Nephron progenitor cell (in vitro differentiated cells): ENCODE data around the gene PIERCE2.
"Not testable (repeated sequence)": the region's sequence is repeated elsewhere in the genome, so short reads cannot be mapped to it uniquely, and the experiment has no call there.

Experiments
- DNase-seq: peaks from one replicate; pipeline ENCODE4 v3.0.0; 2021
- H3K27ac Mint-ChIP-seq: 2 replicates; pipeline ENCODE4 v1.8.0; 2021; ENCODE audit warnings: mild to moderate bottlenecking, moderate library complexity, mixed read lengths
- H3K27me3 Mint-ChIP-seq: 2 replicates; pipeline ENCODE4 v1.8.0; 2021; ENCODE audit warnings: mild to moderate bottlenecking, low read depth, mixed read lengths; ENCODE audit not compliant: poor library complexity
- H3K36me3 Mint-ChIP-seq: 2 replicates; pipeline ENCODE4 v1.8.0; 2021; ENCODE audit warnings: low read depth, mixed read lengths
- H3K4me1 Mint-ChIP-seq: 2 replicates; pipeline ENCODE4 v1.8.0; 2021; ENCODE audit warnings: mixed read lengths
- H3K4me3 Mint-ChIP-seq: 2 replicates; pipeline ENCODE4 v1.8.0; 2021; ENCODE audit warnings: mild to moderate bottlenecking, moderate library complexity, mixed read lengths
- H3K9me3 Mint-ChIP-seq: 2 replicates; pipeline ENCODE4 v1.8.0; 2021; ENCODE audit warnings: mild to moderate bottlenecking, moderate library complexity, mixed read lengths
- CTCF ChIP-seq: fragments of 200-600 bp; sonication (generic); IDR thresholded peaks from 2 replicates; pipeline ENCODE4 v1.5.0; 2021; ENCODE audit warnings: antibody characterized with exemption

PIERCE2 gene

GRCh38 chr15:55394694-55395093 is 13.6 kb upstream of the PIERCE2 start:
- Mint-ChIP-seq H3K36me3 (peaks cover 45% of the 10 kb centered on the region), H3K9me3 (peaks cover 32% of the 10 kb centered on the region), H3K27ac (no peak overlapping the region), H3K4me1 (no peaks in the 10 kb centered on the region), H3K4me3 (no peak overlapping the region), H3K27me3 (peaks cover 3% of the 10 kb centered on the region)
- TF ChIP-seq CTCF = no peak
- no peak for DNase-seq

GRCh38 chr15:55398243-55398642 is 10.1 kb upstream of the PIERCE2 start:
- no peak for DNase-seq
- H3K27me3 Mint-ChIP-seq = no peaks in the 10 kb centered on the region
- no peak overlapping the region for H3K27ac Mint-ChIP-seq
- no peaks in the 10 kb centered on the region for H3K4me1 Mint-ChIP-seq
- peaks cover 35% of the 10 kb centered on the region for H3K9me3 Mint-ChIP-seq
- peaks cover 51% of the 10 kb centered on the region for H3K36me3 Mint-ChIP-seq
- no peak for TF ChIP-seq CTCF
- H3K4me3 Mint-ChIP-seq = no peak overlapping the region

GRCh38 chr15:55400050-55400449 is 8.2 kb upstream of the PIERCE2 start:
- not testable (repeated sequence) for H3K4me3 Mint-ChIP-seq, H3K27ac Mint-ChIP-seq, H3K4me1 Mint-ChIP-seq

GRCh38 chr15:55401786-55402246 is 6.5 kb upstream of the PIERCE2 start:
- H3K27me3 Mint-ChIP-seq = no peaks in the 10 kb centered on the region
- H3K4me1 Mint-ChIP-seq = no peaks in the 10 kb centered on the region
- no peak overlapping the region for H3K27ac Mint-ChIP-seq
- no peak overlapping the region for H3K4me3 Mint-ChIP-seq
- no peak for DNase-seq
- peaks cover 16% of the 10 kb centered on the region for H3K9me3 Mint-ChIP-seq
- H3K36me3 Mint-ChIP-seq = peaks cover 28% of the 10 kb centered on the region
- no peak for TF ChIP-seq CTCF

More at GRCh38 chr15:55400050-55400449, 8.2 kb upstream of the PIERCE2 start:
- H3K27me3 Mint-ChIP-seq, DNase-seq: not testable (repeated sequence)
- peaks cover 43% of the 10 kb centered on the region for H3K36me3 Mint-ChIP-seq
- H3K9me3 Mint-ChIP-seq = peaks cover 31% of the 10 kb centered on the region

- peaks cover 8% of the 10 kb centered on the region for H3K4me1 Mint-ChIP-seq
- no peak for DNase-seq
- peaks cover 19% of the 10 kb centered on the region for H3K36me3 Mint-ChIP-seq
- H3K4me3 Mint-ChIP-seq = no peak overlapping the region
- H3K27me3 Mint-ChIP-seq = no peaks in the 10 kb centered on the region
- peaks cover 10% of the 10 kb centered on the region for H3K9me3 Mint-ChIP-seq
- H3K27ac Mint-ChIP-seq = no peak overlapping the region
- no peak for TF ChIP-seq CTCF
Measured at GRCh38 chr15:55402707-55403106, 5.6 kb upstream of the PIERCE2 start.

- H3K36me3 Mint-ChIP-seq = peaks cover 12% of the 10 kb centered on the region
- peaks cover 3% of the 10 kb centered on the region for H3K9me3 Mint-ChIP-seq
- no peak overlapping the region for H3K27ac Mint-ChIP-seq
- H3K4me3 Mint-ChIP-seq = no peak overlapping the region
- no peaks in the 10 kb centered on the region for H3K27me3 Mint-ChIP-seq
- no peak for TF ChIP-seq CTCF
- peaks cover 12% of the 10 kb centered on the region for H3K4me1 Mint-ChIP-seq
- no peak for DNase-seq
Measured at GRCh38 chr15:55403531-55403930, 4.8 kb upstream of the PIERCE2 start.
